Aortic smooth muscle cell (primary cell): Measurements from ENCODE around the gene EFHC2. TPM values are rescaled to one million over a fixed set of nuclear protein-coding genes. Genes with fewer than 3 reads are reported as not detected.

Experiments
- total RNA-seq: library from RNA; depleted of rRNA; stranded (reverse); fragments of >200 nt; gene quantifications from 2 replicates; pipeline ENCODE4 v1.2.3, GENCODE V29; 2014

The EFHC2 gene, protein sequence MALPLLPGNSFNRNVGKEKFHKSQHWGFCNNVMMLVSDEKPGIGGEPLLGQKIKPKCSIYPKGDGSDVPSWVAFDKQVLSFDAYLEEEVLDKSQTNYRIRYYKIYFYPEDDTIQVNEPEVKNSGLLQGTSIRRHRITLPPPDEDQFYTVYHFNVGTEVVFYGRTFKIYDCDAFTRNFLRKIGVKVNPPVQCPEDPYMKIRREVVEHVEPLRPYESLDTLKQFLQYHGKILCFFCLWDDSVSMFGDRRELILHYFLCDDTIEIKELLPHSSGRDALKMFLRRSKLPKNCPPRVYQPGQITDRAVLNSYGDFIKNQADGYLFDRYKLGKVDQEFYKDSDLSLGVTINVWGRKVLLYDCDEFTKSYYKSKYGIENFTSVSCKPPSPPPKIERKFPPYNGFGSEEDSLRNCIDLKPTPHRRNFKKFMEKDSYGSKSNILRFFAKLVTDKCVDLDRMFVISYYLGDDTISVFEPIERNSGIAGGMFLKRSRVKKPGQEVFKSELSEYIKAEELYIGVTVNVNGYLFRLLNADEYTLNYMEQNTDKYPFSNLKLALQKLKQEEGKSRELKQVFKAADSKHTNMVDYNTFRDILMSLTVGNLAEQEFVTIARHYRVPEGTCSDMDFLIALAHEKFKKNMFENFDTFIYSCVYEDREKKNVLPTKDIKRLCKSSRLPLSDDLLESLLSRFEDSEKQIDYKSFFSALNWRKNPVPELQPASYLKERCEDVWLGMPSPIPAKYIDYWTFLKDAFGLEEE
- 0.13 and 0.37 TPM in 2 replicates for total RNA-seq

DNA sequence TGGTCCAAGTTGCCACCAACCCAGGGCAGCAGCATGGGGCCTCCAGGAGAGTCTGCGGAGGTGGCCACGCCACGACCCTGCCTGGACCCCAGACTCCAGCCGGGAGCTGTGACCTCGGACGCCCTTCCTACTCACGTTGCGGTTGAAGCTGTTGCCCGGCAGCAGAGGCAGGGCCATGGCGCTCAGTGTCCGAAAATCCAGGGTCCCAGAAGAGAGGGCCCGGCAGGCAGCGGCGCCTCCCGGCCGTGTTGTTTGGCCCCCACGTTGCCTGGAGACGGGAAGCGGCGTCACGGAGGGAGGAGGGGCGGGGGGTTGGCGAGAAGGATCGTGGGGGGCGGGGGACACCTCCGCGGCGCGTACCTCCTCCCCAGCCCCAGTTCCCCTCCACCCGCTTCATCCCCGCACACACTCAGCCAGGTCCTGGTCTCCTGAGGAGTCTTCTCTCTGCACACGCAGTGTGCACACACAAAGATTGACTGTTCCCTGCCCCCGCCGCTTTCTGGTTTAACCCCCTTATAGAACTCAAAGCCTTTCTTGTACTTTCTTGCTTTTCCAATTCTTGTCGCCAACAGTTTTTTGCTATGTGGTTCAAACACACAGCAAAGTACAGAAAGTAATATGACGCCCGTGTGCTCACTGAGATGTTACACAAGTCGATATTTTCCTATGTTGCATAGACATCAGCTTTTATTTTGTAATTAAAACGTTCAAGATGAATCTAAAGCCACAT, at the start of gene EFHC2:
EFHC2 (minus strand) TSS at position 261 of the 730 bp plus-strand sequence; CDS start at position 177, 84 bp downstream.

Other genes starting within 250 kb of the EFHC2 start
- gene FUNDC1, start 199.2 kb upstream of the EFHC2 start, total RNA-seq, result 11.3 and 12.2 TPM in 2 replicates